H9 (cell line): ENCODE data around the gene CDH20. TPM values are rescaled to one million over a fixed set of nuclear protein-coding genes. Genes with fewer than 3 reads are reported as not detected.

ENCODE experiments used
- DNase-seq: peaks from one replicate; pipeline ENCODE4 v3.0.0-alpha.2; 2017
- H2AFZ ChIP-seq: one replicate; pipeline ENCODE4 v1.6.1; 2013; ENCODE audit warnings: mild to moderate bottlenecking, low read length, control low read depth, moderate library complexity
- H2AK5ac ChIP-seq: 2 replicates; pipeline ENCODE4 v1.6.1; 2013; ENCODE audit warnings: low read length, control low read depth, mixed read lengths; ENCODE audit not compliant: insufficient read length
- H2BK120ac ChIP-seq: one replicate; pipeline ENCODE4 v1.6.1; 2013; ENCODE audit warnings: low read depth, mild to moderate bottlenecking, low read length, control low read depth, inconsistent platforms; ENCODE audit not compliant: poor library complexity, severe bottlenecking
- H2BK12ac ChIP-seq: 2 replicates; pipeline ENCODE4 v1.6.1; 2013; ENCODE audit warnings: low read length, control low read depth, mixed read lengths, low read depth; ENCODE audit not compliant: insufficient read length
- H2BK15ac ChIP-seq: 2 replicates; pipeline ENCODE4 v1.6.1; 2013; ENCODE audit warnings: low read depth, low read length, control low read depth
- H2BK20ac ChIP-seq: one replicate; pipeline ENCODE4 v1.6.1; 2013; ENCODE audit warnings: low read depth, mild to moderate bottlenecking, low read length, control low read depth, inconsistent platforms; ENCODE audit not compliant: poor library complexity, severe bottlenecking
- H2BK5ac ChIP-seq: 2 replicates; pipeline ENCODE4 v1.6.1; 2013; ENCODE audit warnings: low read length, control low read depth, mixed read lengths; ENCODE audit not compliant: insufficient read length
- H3K14ac ChIP-seq: 2 replicates; pipeline ENCODE4 v1.6.1; 2013; ENCODE audit warnings: low read length, control low read depth; ENCODE audit not compliant: insufficient read depth
- H3K18ac ChIP-seq: 2 replicates; pipeline ENCODE4 v1.6.1; 2013; ENCODE audit warnings: low read depth, mild to moderate bottlenecking, mixed read lengths, low read length, control low read depth; ENCODE audit not compliant: insufficient read length
- H3K23ac ChIP-seq: 2 replicates; pipeline ENCODE4 v1.6.1; 2013; ENCODE audit warnings: low read length, control low read depth, mixed read lengths, low read depth; ENCODE audit not compliant: insufficient read length
- H3K23me2 ChIP-seq: 2 replicates; pipeline ENCODE4 v1.6.1; 2013; ENCODE audit warnings: low read depth, mild to moderate bottlenecking, mixed read lengths, low read length, control low read depth; ENCODE audit not compliant: insufficient read length, poor library complexity, severe bottlenecking
- H3K27ac ChIP-seq: 2 replicates; pipeline ENCODE4 v1.5.1; 2013; ENCODE audit warnings: low read length, control low read depth, mixed read lengths, low read depth; ENCODE audit not compliant: insufficient read length
- H3K27me3 ChIP-seq: 2 replicates; pipeline ENCODE4 v1.6.1; 2013; ENCODE audit warnings: low read length, control low read depth, inconsistent platforms; ENCODE audit not compliant: insufficient read depth
- H3K4ac ChIP-seq: 2 replicates; pipeline ENCODE4 v1.6.1; 2013; ENCODE audit warnings: low read depth, mild to moderate bottlenecking, control low read depth, inconsistent platforms, low read length, moderate library complexity
- H3K4me1 ChIP-seq: 2 replicates; pipeline ENCODE4 v1.6.1; 2013; ENCODE audit warnings: low read length, control low read depth, inconsistent platforms; ENCODE audit not compliant: insufficient read depth
- H3K4me2 ChIP-seq: 2 replicates; pipeline ENCODE4 v1.6.1; 2013; ENCODE audit warnings: low read length, control low read depth, mixed read lengths; ENCODE audit not compliant: insufficient read length, insufficient read depth
- H3K56ac ChIP-seq: 2 replicates; pipeline ENCODE4 v1.6.1; 2013; ENCODE audit warnings: low read depth, mild to moderate bottlenecking, mixed read lengths, low read length, control low read depth; ENCODE audit not compliant: insufficient read length
- H3K79me1 ChIP-seq: 2 replicates; pipeline ENCODE4 v1.6.1; 2013; ENCODE audit warnings: low read depth, mild to moderate bottlenecking, moderate library complexity, low read length, control low read depth, inconsistent platforms; ENCODE audit not compliant: insufficient read depth, poor library complexity, severe bottlenecking
- H3K79me2 ChIP-seq: 2 replicates; pipeline ENCODE4 v1.6.1; 2013; ENCODE audit warnings: low read length, control low read depth, inconsistent platforms; ENCODE audit not compliant: insufficient read depth
- H3K9ac ChIP-seq: 2 replicates; pipeline ENCODE4 v1.6.1; 2013; ENCODE audit warnings: low read length, control low read depth, mixed read lengths; ENCODE audit not compliant: insufficient read length; ENCODE audit errors: extremely low read depth
- H3K9me3 ChIP-seq: one replicate; pipeline ENCODE4 v1.6.1; 2013; ENCODE audit warnings: low read depth, low read length, inconsistent platforms; ENCODE audit not compliant: control insufficient read depth
- H3T11ph ChIP-seq: one replicate; pipeline ENCODE4 v1.6.1; 2013; ENCODE audit warnings: mild to moderate bottlenecking, low read length, control low read depth, inconsistent platforms
- H4K20me1 ChIP-seq: one replicate; pipeline ENCODE4 v1.6.1; 2013; ENCODE audit not compliant: control insufficient read depth, insufficient read length, insufficient read depth
- H4K5ac ChIP-seq: 2 replicates; pipeline ENCODE4 v1.6.1; 2013; ENCODE audit warnings: low read depth, mild to moderate bottlenecking, mixed read lengths, low read length, control low read depth; ENCODE audit not compliant: insufficient read length
- H4K8ac ChIP-seq: replicated peaks from 2 replicates; pipeline ENCODE4 v1.6.1; 2013; ENCODE audit warnings: low read length, control low read depth, mixed read lengths, low read depth; ENCODE audit not compliant: insufficient read length
- H4K91ac ChIP-seq: 2 replicates; pipeline ENCODE4 v1.6.1; 2013; ENCODE audit warnings: low read depth, mild to moderate bottlenecking, moderate library complexity, mixed read lengths, low read length, control low read depth; ENCODE audit not compliant: insufficient read length
- H3K27ac Mint-ChIP-seq, 3 experiments: 2 replicates in 2 of 3; 3 replicates in 1 of 3; pipeline ENCODE4 v1.8.0; 2020 to 2021; ENCODE audit warnings: mixed read lengths in 3 of 3, mild to moderate bottlenecking in 1 of 3, moderate library complexity in 1 of 3
- H3K27me3 Mint-ChIP-seq: 2 replicates; pipeline ENCODE4 v1.8.0; 2021; ENCODE audit warnings: low read depth, mild to moderate bottlenecking, moderate library complexity, mixed read lengths
- H3K36me3 Mint-ChIP-seq, 3 experiments: 2 replicates in 2 of 3; 3 replicates in 1 of 3; pipeline ENCODE4 v1.8.0; 2020 to 2021; ENCODE audit warnings: low read depth in 3 of 3, mixed read lengths in 3 of 3; ENCODE audit not compliant: insufficient read depth in 1 of 3
- H3K4me1 Mint-ChIP-seq, 2 experiments: 2 replicates each; pipeline ENCODE4 v1.8.0; 2020; ENCODE audit warnings: mixed read lengths in 2 of 2
- H3K4me3 Mint-ChIP-seq, 2 experiments: 2 replicates in 1 of 2; 3 replicates in 1 of 2; pipeline ENCODE4 v1.8.0; 2020 to 2021; ENCODE audit warnings: mild to moderate bottlenecking in 2 of 2, mixed read lengths in 2 of 2, moderate library complexity in 1 of 2
- H3K9me3 Mint-ChIP-seq, 2 experiments: 2 replicates in 1 of 2; 3 replicates in 1 of 2; pipeline ENCODE4 v1.8.0; 2020; ENCODE audit warnings: mild to moderate bottlenecking in 2 of 2, mixed read lengths in 2 of 2, moderate library complexity in 1 of 2
- WGBS: extraction: QIAGEN DNeasy Blood & Tissue Kit; methylation state at CpG from one replicate; pipeline ENCODE4 v1.1.7; 2013; ENCODE audit warnings: missing lambda C conversion rate, low lambda C conversion rate, mixed read lengths; ENCODE audit not compliant: insufficient read length; ENCODE audit errors: extremely low coverage; 5-methylcytosine and 5-hydroxymethylcytosine counted together
- total RNA-seq: library from RNA; stranded (reverse); gene quantifications from 2 replicates; pipeline ENCODE4 v1.2.1, GENCODE V29; 2021
- TF ChIP-seq, protein P1 (sequence below): fragments of 200-600 bp; sonication (generic); conservative IDR thresholded peaks from 3 replicates; pipeline ENCODE4 v1.8.0; 2021; ENCODE audit warnings: antibody characterized with exemption, mild to moderate bottlenecking

CDH20 gene
- total RNA-seq, 1 experiment from 2014 or later = not detected

DNA sequence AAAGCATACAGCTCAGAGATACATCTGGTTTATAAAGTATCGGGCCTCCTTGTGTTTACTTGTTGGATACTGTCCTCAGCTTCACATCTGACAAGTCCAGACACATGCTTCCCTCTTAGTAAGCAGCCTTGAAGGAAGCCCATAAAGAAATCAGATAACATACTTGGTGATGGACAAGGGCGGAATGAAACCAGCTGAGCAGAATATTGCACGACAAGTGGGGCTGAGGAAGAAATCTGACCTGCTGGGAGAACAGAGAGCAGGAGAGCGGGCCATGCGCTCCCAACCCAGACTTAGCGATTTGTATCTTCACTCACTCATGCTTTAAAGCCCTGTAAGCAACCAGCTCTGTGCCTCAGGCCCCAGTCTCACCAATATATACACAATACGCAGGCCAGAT, 208.4 kb downstream of the CDH20 start:
- H3K9ac ChIP-seq = no peak overlapping the region
- Mint-ChIP-seq H3K36me3 (no peaks in the 10 kb centered on the region; a peak in 2 of 7 replicates), H3K27me3 (no peaks in the 10 kb centered on the region), H3K4me3 (no peak overlapping the region), H3K4me1 (peaks cover 3 to 7% of the 10 kb centered on the region in 2 experiments; a peak in 3 of 4 replicates), H3K9me3 (no peaks in the 10 kb centered on the region; a peak in 2 of 5 replicates), H3K27ac (peak overlapping the region in 1 of 3 experiments; percentile 47; a peak in 1 of 7 replicates)
- no peak overlapping the region for H2BK20ac ChIP-seq
- H3K4me2 ChIP-seq = no peak overlapping the region
- H4K91ac ChIP-seq = no peak overlapping the region
- no peak overlapping the region for H3K14ac ChIP-seq
- no peak overlapping the region for H2BK5ac ChIP-seq
- no peaks in the 10 kb centered on the region for H3K79me2 ChIP-seq
- no peaks in the 10 kb centered on the region for H3K27me3 ChIP-seq
- no peak overlapping the region for H2BK120ac ChIP-seq
- H4K20me1 ChIP-seq = no peaks in the 10 kb centered on the region
- no peak overlapping the region for H4K8ac ChIP-seq
- H2AK5ac ChIP-seq = no peak overlapping the region
- no peak overlapping the region for H3T11ph ChIP-seq
- no peaks in the 10 kb centered on the region for H3K9me3 ChIP-seq
- no peak overlapping the region for H3K56ac ChIP-seq
- no peaks in the 10 kb centered on the region for H3K23me2 ChIP-seq
- H4K5ac ChIP-seq = no peak overlapping the region
- WGBS = no CpG with 5 or more reads among the region's 7 CpGs
- H3K27ac ChIP-seq = no peak overlapping the region
- no peaks in the 10 kb centered on the region; the same call in 1 of the 2 replicates for H3K4me1 ChIP-seq
- H2AFZ ChIP-seq = no peak overlapping the region
- H3K4ac ChIP-seq = no peak overlapping the region
- no peak overlapping the region for H2BK15ac ChIP-seq
- H3K18ac ChIP-seq = no peak overlapping the region
- no peaks in the 10 kb centered on the region for H3K79me1 ChIP-seq
- no peak for DNase-seq
- H2BK12ac ChIP-seq = no peak overlapping the region
- TF ChIP-seq, protein P1, sequence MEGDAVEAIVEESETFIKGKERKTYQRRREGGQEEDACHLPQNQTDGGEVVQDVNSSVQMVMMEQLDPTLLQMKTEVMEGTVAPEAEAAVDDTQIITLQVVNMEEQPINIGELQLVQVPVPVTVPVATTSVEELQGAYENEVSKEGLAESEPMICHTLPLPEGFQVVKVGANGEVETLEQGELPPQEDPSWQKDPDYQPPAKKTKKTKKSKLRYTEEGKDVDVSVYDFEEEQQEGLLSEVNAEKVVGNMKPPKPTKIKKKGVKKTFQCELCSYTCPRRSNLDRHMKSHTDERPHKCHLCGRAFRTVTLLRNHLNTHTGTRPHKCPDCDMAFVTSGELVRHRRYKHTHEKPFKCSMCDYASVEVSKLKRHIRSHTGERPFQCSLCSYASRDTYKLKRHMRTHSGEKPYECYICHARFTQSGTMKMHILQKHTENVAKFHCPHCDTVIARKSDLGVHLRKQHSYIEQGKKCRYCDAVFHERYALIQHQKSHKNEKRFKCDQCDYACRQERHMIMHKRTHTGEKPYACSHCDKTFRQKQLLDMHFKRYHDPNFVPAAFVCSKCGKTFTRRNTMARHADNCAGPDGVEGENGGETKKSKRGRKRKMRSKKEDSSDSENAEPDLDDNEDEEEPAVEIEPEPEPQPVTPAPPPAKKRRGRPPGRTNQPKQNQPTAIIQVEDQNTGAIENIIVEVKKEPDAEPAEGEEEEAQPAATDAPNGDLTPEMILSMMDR = no peak
- H3K23ac ChIP-seq = no peak overlapping the region
